Measurements from ENCODE around the gene CLMN.
A peak's percentile ranks its signal among the peaks of the same experiment; 100 is the strongest.

The CLMN gene

GRCh38 chr14:95295600-95296376 is 23.9 kb downstream of the CLMN start:
- H3K27me3 ChIP-seq (ENCODE audit: control insufficient read depth in 1 of 2, insufficient read depth in 2 of 2, low read length in 2 of 2), result no peaks in the 10 kb centered on the region
- H3K9ac ChIP-seq (ENCODE audit: low read depth in 1 of 2, low read length in 2 of 2), result no peak overlapping the region
- H3K9me3 ChIP-seq (ENCODE audit: control insufficient read depth in 1 of 2, low read length in 2 of 2), result no peaks in the 10 kb centered on the region
- no peak overlapping the region for H3K4me3 ChIP-seq (ENCODE audit: low read depth in 1 of 2, low read length in 2 of 2)
- H3K36me3 ChIP-seq (ENCODE audit: control insufficient read depth in 1 of 2, insufficient read depth in 2 of 2, low read length in 2 of 2), result no peaks in the 10 kb centered on the region
- no peak overlapping the region for H3K27ac ChIP-seq (ENCODE audit: low read depth, low read length)
- peaks cover 22 to 27% of the 10 kb centered on the region in 2 donors for H3K4me1 ChIP-seq (ENCODE audit: control insufficient read depth in 1 of 2, insufficient read depth in 2 of 2, low read length in 2 of 2)

GRCh38 chr14:95294834-95295599 is 24.7 kb downstream of the CLMN start:
- Histone ChIP-seq H3K27me3 (ENCODE audit: control insufficient read depth in 1 of 2, insufficient read depth in 2 of 2, low read length in 2 of 2) (no peaks in the 10 kb centered on the region), H3K4me1 (ENCODE audit: control insufficient read depth in 1 of 2, insufficient read depth in 2 of 2, low read length in 2 of 2) (peaks cover 17 to 20% of the 10 kb centered on the region in 2 donors), H3K4me3 (ENCODE audit: low read depth in 1 of 2, low read length in 2 of 2) (no peak overlapping the region), H3K9me3 (ENCODE audit: control insufficient read depth in 1 of 2, low read length in 2 of 2) (no peaks in the 10 kb centered on the region), H3K9ac (ENCODE audit: low read depth in 1 of 2, low read length in 2 of 2) (no peak overlapping the region), H3K36me3 (ENCODE audit: control insufficient read depth in 1 of 2, insufficient read depth in 2 of 2, low read length in 2 of 2) (no peaks in the 10 kb centered on the region), H3K27ac (ENCODE audit: low read depth, low read length) (no peak overlapping the region)

- Histone ChIP-seq H3K36me3 (ENCODE audit: control insufficient read depth in 1 of 2, insufficient read depth in 2 of 2, low read length in 2 of 2) (no peaks in the 10 kb centered on the region), H3K9ac (ENCODE audit: low read depth in 1 of 2, low read length in 2 of 2) (no peak overlapping the region), H3K4me3 (ENCODE audit: low read depth in 1 of 2, low read length in 2 of 2) (no peak overlapping the region), H3K27ac (ENCODE audit: low read depth, low read length) (no peak overlapping the region), H3K27me3 (ENCODE audit: control insufficient read depth in 1 of 2, insufficient read depth in 2 of 2, low read length in 2 of 2) (no peaks in the 10 kb centered on the region), H3K4me1 (ENCODE audit: control insufficient read depth in 1 of 2, insufficient read depth in 2 of 2, low read length in 2 of 2) (peaks cover 15 to 17% of the 10 kb centered on the region in 2 donors), H3K9me3 (ENCODE audit: control insufficient read depth in 1 of 2, low read length in 2 of 2) (no peaks in the 10 kb centered on the region)
These were observed 25.4 kb downstream of the CLMN start for GRCh38 chr14:95294320-95294719.

- Histone ChIP-seq H3K27me3 (ENCODE audit: control insufficient read depth in 1 of 2, insufficient read depth in 2 of 2, low read length in 2 of 2) (no peaks in the 10 kb centered on the region), H3K4me3 (ENCODE audit: low read depth in 1 of 2, low read length in 2 of 2) (no peak overlapping the region), H3K9ac (ENCODE audit: low read depth in 1 of 2, low read length in 2 of 2) (no peak overlapping the region), H3K9me3 (ENCODE audit: control insufficient read depth in 1 of 2, low read length in 2 of 2) (no peaks in the 10 kb centered on the region), H3K27ac (ENCODE audit: low read depth, low read length) (no peak overlapping the region), H3K4me1 (ENCODE audit: control insufficient read depth in 1 of 2, insufficient read depth in 2 of 2, low read length in 2 of 2) (peaks cover 15 to 17% of the 10 kb centered on the region in 2 donors), H3K36me3 (ENCODE audit: control insufficient read depth in 1 of 2, insufficient read depth in 2 of 2, low read length in 2 of 2) (no peaks in the 10 kb centered on the region)
These were observed 26.3 kb downstream of the CLMN start for GRCh38 chr14:95293449-95293848.

GRCh38 chr14:95292660-95293425 is 26.9 kb downstream of the CLMN start:
- Histone ChIP-seq H3K9me3 (ENCODE audit: control insufficient read depth in 1 of 2, low read length in 2 of 2) (no peaks in the 10 kb centered on the region), H3K9ac (ENCODE audit: low read depth in 1 of 2, low read length in 2 of 2) (no peak overlapping the region), H3K4me1 (ENCODE audit: control insufficient read depth in 1 of 2, insufficient read depth in 2 of 2, low read length in 2 of 2) (peaks cover 15 to 17% of the 10 kb centered on the region in 2 donors), H3K4me3 (ENCODE audit: low read depth in 1 of 2, low read length in 2 of 2) (no peak overlapping the region), H3K36me3 (ENCODE audit: control insufficient read depth in 1 of 2, insufficient read depth in 2 of 2, low read length in 2 of 2) (no peaks in the 10 kb centered on the region), H3K27me3 (ENCODE audit: control insufficient read depth in 1 of 2, insufficient read depth in 2 of 2, low read length in 2 of 2) (no peaks in the 10 kb centered on the region), H3K27ac (ENCODE audit: low read depth, low read length) (no peak overlapping the region)

GRCh38 chr14:95291859-95292542 is 27.7 kb downstream of the CLMN start:
- H3K4me1 ChIP-seq (ENCODE audit: control insufficient read depth in 1 of 2, insufficient read depth in 2 of 2, low read length in 2 of 2), result peaks cover 11 to 15% of the 10 kb centered on the region in 2 donors
- no peak overlapping the region for H3K4me3 ChIP-seq (ENCODE audit: low read depth in 1 of 2, low read length in 2 of 2)
- H3K9me3 ChIP-seq (ENCODE audit: control insufficient read depth in 1 of 2, low read length in 2 of 2), result no peaks in the 10 kb centered on the region
- H3K27ac ChIP-seq (ENCODE audit: low read depth, low read length), result peak overlapping the region; percentile 7
- no peaks in the 10 kb centered on the region for H3K36me3 ChIP-seq (ENCODE audit: control insufficient read depth in 1 of 2, insufficient read depth in 2 of 2, low read length in 2 of 2)
- H3K27me3 ChIP-seq (ENCODE audit: control insufficient read depth in 1 of 2, insufficient read depth in 2 of 2, low read length in 2 of 2), result no peaks in the 10 kb centered on the region
- no peak overlapping the region for H3K9ac ChIP-seq (ENCODE audit: low read depth in 1 of 2, low read length in 2 of 2)

- H3K27ac ChIP-seq (ENCODE audit: low read depth, low read length), result peak overlapping the region; percentile 1
- H3K9ac ChIP-seq (ENCODE audit: low read depth in 1 of 2, low read length in 2 of 2), result peak overlapping the region in 1 of 2 donors; percentile 5
- H3K4me1 ChIP-seq (ENCODE audit: control insufficient read depth in 1 of 2, insufficient read depth in 2 of 2, low read length in 2 of 2), result peaks cover 11 to 15% of the 10 kb centered on the region in 2 donors
- no peaks in the 10 kb centered on the region for H3K27me3 ChIP-seq (ENCODE audit: control insufficient read depth in 1 of 2, insufficient read depth in 2 of 2, low read length in 2 of 2)
- H3K4me3 ChIP-seq (ENCODE audit: low read depth in 1 of 2, low read length in 2 of 2), result peak overlapping the region in 1 of 2 donors; percentile 26
- H3K9me3 ChIP-seq (ENCODE audit: control insufficient read depth in 1 of 2, low read length in 2 of 2), result no peaks in the 10 kb centered on the region
- H3K36me3 ChIP-seq (ENCODE audit: control insufficient read depth in 1 of 2, insufficient read depth in 2 of 2, low read length in 2 of 2), result no peaks in the 10 kb centered on the region
These were observed 28.8 kb downstream of the CLMN start for GRCh38 chr14:95290871-95291431.

GRCh38 chr14:95290021-95290420 is 29.7 kb downstream of the CLMN start:
- H3K4me1 ChIP-seq (ENCODE audit: control insufficient read depth in 1 of 2, insufficient read depth in 2 of 2, low read length in 2 of 2), result peaks cover 11 to 15% of the 10 kb centered on the region in 2 donors
- H3K36me3 ChIP-seq (ENCODE audit: control insufficient read depth in 1 of 2, insufficient read depth in 2 of 2, low read length in 2 of 2), result no peaks in the 10 kb centered on the region
- H3K27me3 ChIP-seq (ENCODE audit: control insufficient read depth in 1 of 2, insufficient read depth in 2 of 2, low read length in 2 of 2), result no peaks in the 10 kb centered on the region
- H3K9me3 ChIP-seq (ENCODE audit: control insufficient read depth in 1 of 2, low read length in 2 of 2), result peaks cover 0 to 3% of the 10 kb centered on the region in 2 donors
- no peak overlapping the region for H3K27ac ChIP-seq (ENCODE audit: low read depth, low read length)
- no peak overlapping the region for H3K4me3 ChIP-seq (ENCODE audit: low read depth in 1 of 2, low read length in 2 of 2)
- H3K9ac ChIP-seq (ENCODE audit: low read depth in 1 of 2, low read length in 2 of 2), result no peak overlapping the region

GRCh38 chr14:95289323-95290010 is 30.2 kb downstream of the CLMN start:
- Histone ChIP-seq H3K9ac (ENCODE audit: low read depth in 1 of 2, low read length in 2 of 2) (no peak overlapping the region), H3K9me3 (ENCODE audit: control insufficient read depth in 1 of 2, low read length in 2 of 2) (peaks cover 0 to 3% of the 10 kb centered on the region in 2 donors), H3K27ac (ENCODE audit: low read depth, low read length) (no peak overlapping the region), H3K36me3 (ENCODE audit: control insufficient read depth in 1 of 2, insufficient read depth in 2 of 2, low read length in 2 of 2) (no peaks in the 10 kb centered on the region), H3K4me3 (ENCODE audit: low read depth in 1 of 2, low read length in 2 of 2) (no peak overlapping the region), H3K27me3 (ENCODE audit: control insufficient read depth in 1 of 2, insufficient read depth in 2 of 2, low read length in 2 of 2) (no peaks in the 10 kb centered on the region), H3K4me1 (ENCODE audit: control insufficient read depth in 1 of 2, insufficient read depth in 2 of 2, low read length in 2 of 2) (peaks cover 11 to 15% of the 10 kb centered on the region in 2 donors)
